WTC11 (cell line): ENCODE results near the gene EWSR1. TPM values are rescaled to one million over a fixed set of nuclear protein-coding genes. Genes with fewer than 3 reads are reported as not detected.

ENCODE experiments used
- ATAC-seq: fragments of 200-7000 bp; cut with Tn5 transposase; 2 replicates; pipeline ENCODE4 v1.10.0; 2021; ENCODE audit warnings: mild to moderate bottlenecking, moderate library complexity
- CTCF ChIA-PET: fragments of 300-600 bp; sonication (Branson Sonifier 250); formaldehyde crosslinking; loops from one replicate; lab custom pipeline; 2021; ENCODE audit warnings: antibody characterized with exemption; lab: Charles Lee
- POLR2A ChIA-PET: fragments of 350-600 bp; sonication (Branson Sonifier 250); formaldehyde crosslinking; loops from one replicate; lab custom pipeline; 2021; ENCODE audit warnings: antibody characterized with exemption; lab: Charles Lee
- DNase-seq: peaks from one replicate; pipeline ENCODE4 v3.0.0; 2021; ENCODE audit warnings: low spot score
- H3K27ac Mint-ChIP-seq: 2 replicates; pipeline ENCODE4 v1.8.0; 2021; ENCODE audit warnings: mixed read lengths
- H3K27me3 Mint-ChIP-seq: 2 replicates; pipeline ENCODE4 v1.8.0; 2021; ENCODE audit warnings: low read depth, mild to moderate bottlenecking, moderate library complexity, mixed read lengths
- H3K36me3 Mint-ChIP-seq: 2 replicates; pipeline ENCODE4 v1.8.0; 2021; ENCODE audit warnings: mixed read lengths
- H3K4me1 Mint-ChIP-seq: 2 replicates; pipeline ENCODE4 v1.8.0; 2022; ENCODE audit warnings: mixed read lengths
- H3K4me3 Mint-ChIP-seq: 2 replicates; pipeline ENCODE4 v1.8.0; 2021; ENCODE audit warnings: mild to moderate bottlenecking, moderate library complexity, mixed read lengths
- H3K9me3 Mint-ChIP-seq: 2 replicates; pipeline ENCODE4 v1.8.0; 2021; ENCODE audit warnings: mixed read lengths
- ATF1 ChIP-seq: sonication (generic); formaldehyde crosslinking; IDR thresholded peaks from 2 replicates; pipeline ENCODE4 v1.8.1; 2023; ENCODE audit warnings: mild to moderate bottlenecking, moderate library complexity, missing genetic modification reagents
- CBFB ChIP-seq: sonication (generic); formaldehyde crosslinking; IDR thresholded peaks from 2 replicates; pipeline ENCODE4 v1.8.1; 2022; ENCODE audit warnings: mild to moderate bottlenecking, low read depth, missing genetic modification reagents
- E2F1 ChIP-seq: sonication (generic); formaldehyde crosslinking; IDR thresholded peaks from 2 replicates; pipeline ENCODE4 v1.8.0; 2022; ENCODE audit warnings: mild to moderate bottlenecking, missing genetic modification reagents
- ETV6 ChIP-seq: sonication (generic); formaldehyde crosslinking; IDR thresholded peaks from 2 replicates; pipeline ENCODE4 v1.8.1; 2022; ENCODE audit warnings: mild to moderate bottlenecking, missing genetic modification reagents
- FOXP1 ChIP-seq: sonication (generic); formaldehyde crosslinking; IDR thresholded peaks from 2 replicates; pipeline ENCODE4 v1.8.0; 2022; ENCODE audit warnings: missing genetic modification reagents, mild to moderate bottlenecking, moderate library complexity, borderline replicate concordance
- GABPB1 ChIP-seq: sonication (generic); formaldehyde crosslinking; IDR thresholded peaks from 2 replicates; pipeline ENCODE4 v1.8.1; 2023; ENCODE audit warnings: mild to moderate bottlenecking, missing genetic modification reagents
- IRF1 ChIP-seq: sonication (generic); formaldehyde crosslinking; IDR thresholded peaks from 2 replicates; pipeline ENCODE4 v1.8.0; 2023; ENCODE audit warnings: missing genetic modification reagents
- IRF2 ChIP-seq: sonication (generic); formaldehyde crosslinking; IDR thresholded peaks from 2 replicates; pipeline ENCODE4 v1.8.0; 2022; ENCODE audit warnings: low read depth, missing genetic modification reagents, borderline replicate concordance
- JUN ChIP-seq: sonication (generic); formaldehyde crosslinking; IDR thresholded peaks from 2 replicates; pipeline ENCODE4 v1.8.0; 2023; ENCODE audit warnings: mild to moderate bottlenecking, missing genetic modification reagents
- MYBL2 ChIP-seq: sonication (generic); formaldehyde crosslinking; IDR thresholded peaks from 2 replicates; pipeline ENCODE4 v1.8.1; 2023; ENCODE audit warnings: mild to moderate bottlenecking, moderate library complexity, missing genetic modification reagents
- NR2C2 ChIP-seq: sonication (generic); formaldehyde crosslinking; IDR thresholded peaks from 2 replicates; pipeline ENCODE4 v1.8.0; 2022; ENCODE audit warnings: mild to moderate bottlenecking, missing genetic modification reagents
- RELA ChIP-seq: sonication (generic); formaldehyde crosslinking; IDR thresholded peaks from 2 replicates; pipeline ENCODE4 v1.8.1; 2022; ENCODE audit warnings: missing genetic modification reagents, mild to moderate bottlenecking, borderline replicate concordance
- SP1 ChIP-seq: sonication (generic); formaldehyde crosslinking; conservative IDR thresholded peaks from 2 replicates; pipeline ENCODE4 v1.8.1; 2022; ENCODE audit warnings: missing genetic modification reagents
- TEAD1 ChIP-seq: sonication (generic); formaldehyde crosslinking; IDR thresholded peaks from 2 replicates; pipeline ENCODE4 v1.8.0; 2022; ENCODE audit warnings: mild to moderate bottlenecking, missing genetic modification reagents
- TEAD4 ChIP-seq: sonication (generic); formaldehyde crosslinking; IDR thresholded peaks from 2 replicates; pipeline ENCODE4 v1.8.0; 2022; ENCODE audit warnings: mild to moderate bottlenecking, missing genetic modification reagents
- ZNF232 ChIP-seq: sonication (generic); formaldehyde crosslinking; IDR thresholded peaks from 2 replicates; pipeline ENCODE4 v1.8.0; 2022; ENCODE audit warnings: mild to moderate bottlenecking, missing genetic modification reagents
- ZNF396 ChIP-seq: fragments of 250-450 bp; sonication (Bioruptor Pico); IDR thresholded peaks from 2 replicates; pipeline ENCODE4 v1.8.0; 2021; ENCODE audit warnings: mild to moderate bottlenecking, moderate library complexity, borderline replicate concordance
- ZNF416 ChIP-seq: fragments of 250-450 bp; sonication (Bioruptor Pico); IDR thresholded peaks from 2 replicates; pipeline ENCODE4 v1.9.0; 2021; ENCODE audit warnings: mild to moderate bottlenecking, inconsistent platforms
- ZNF423 ChIP-seq: fragments of 250-450 bp; sonication (Bioruptor Pico); IDR thresholded peaks from 2 replicates; pipeline ENCODE4 v2.1.2; 2022; ENCODE audit warnings: mild to moderate bottlenecking, moderate library complexity
- ZNF532 ChIP-seq: fragments of 250-450 bp; sonication (Bioruptor Pico); IDR thresholded peaks from 2 replicates; pipeline ENCODE4 v1.9.0; 2021; ENCODE audit warnings: mild to moderate bottlenecking, borderline replicate concordance
- total RNA-seq: library from RNA; stranded (reverse); gene quantifications from 3 replicates; pipeline ENCODE4 v1.2.3, GENCODE V29; 2021
- TF ChIP-seq, protein P1 (sequence below): sonication (generic); formaldehyde crosslinking; IDR thresholded peaks from 2 replicates; pipeline ENCODE4 v1.8.0; 2022; ENCODE audit warnings: missing genetic modification reagents

The EWSR1 gene
- total RNA-seq, 1 experiment from 2014 or later, result 377 TPM

DNA sequence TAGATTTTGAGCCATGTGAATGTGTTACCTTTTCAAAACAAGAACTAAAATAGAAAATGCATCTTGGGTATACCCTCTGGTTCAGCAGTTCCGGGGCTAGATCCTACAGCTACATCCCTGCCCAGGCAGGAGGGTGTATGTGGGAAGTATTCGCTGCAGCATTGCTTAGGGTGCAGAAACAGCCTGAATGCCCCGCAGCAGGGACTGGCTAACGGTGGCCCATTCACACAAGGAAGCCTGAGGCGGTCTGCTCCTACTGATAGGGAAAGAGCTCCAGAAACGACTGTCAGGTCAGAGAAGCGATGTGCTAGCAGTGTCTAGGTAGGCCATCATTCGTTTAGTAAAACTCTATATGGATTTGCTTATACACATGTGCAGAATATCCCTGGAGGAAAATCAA is 57.3 kb downstream of the EWSR1 start (continued):
- TF ChIP-seq, protein P1, sequence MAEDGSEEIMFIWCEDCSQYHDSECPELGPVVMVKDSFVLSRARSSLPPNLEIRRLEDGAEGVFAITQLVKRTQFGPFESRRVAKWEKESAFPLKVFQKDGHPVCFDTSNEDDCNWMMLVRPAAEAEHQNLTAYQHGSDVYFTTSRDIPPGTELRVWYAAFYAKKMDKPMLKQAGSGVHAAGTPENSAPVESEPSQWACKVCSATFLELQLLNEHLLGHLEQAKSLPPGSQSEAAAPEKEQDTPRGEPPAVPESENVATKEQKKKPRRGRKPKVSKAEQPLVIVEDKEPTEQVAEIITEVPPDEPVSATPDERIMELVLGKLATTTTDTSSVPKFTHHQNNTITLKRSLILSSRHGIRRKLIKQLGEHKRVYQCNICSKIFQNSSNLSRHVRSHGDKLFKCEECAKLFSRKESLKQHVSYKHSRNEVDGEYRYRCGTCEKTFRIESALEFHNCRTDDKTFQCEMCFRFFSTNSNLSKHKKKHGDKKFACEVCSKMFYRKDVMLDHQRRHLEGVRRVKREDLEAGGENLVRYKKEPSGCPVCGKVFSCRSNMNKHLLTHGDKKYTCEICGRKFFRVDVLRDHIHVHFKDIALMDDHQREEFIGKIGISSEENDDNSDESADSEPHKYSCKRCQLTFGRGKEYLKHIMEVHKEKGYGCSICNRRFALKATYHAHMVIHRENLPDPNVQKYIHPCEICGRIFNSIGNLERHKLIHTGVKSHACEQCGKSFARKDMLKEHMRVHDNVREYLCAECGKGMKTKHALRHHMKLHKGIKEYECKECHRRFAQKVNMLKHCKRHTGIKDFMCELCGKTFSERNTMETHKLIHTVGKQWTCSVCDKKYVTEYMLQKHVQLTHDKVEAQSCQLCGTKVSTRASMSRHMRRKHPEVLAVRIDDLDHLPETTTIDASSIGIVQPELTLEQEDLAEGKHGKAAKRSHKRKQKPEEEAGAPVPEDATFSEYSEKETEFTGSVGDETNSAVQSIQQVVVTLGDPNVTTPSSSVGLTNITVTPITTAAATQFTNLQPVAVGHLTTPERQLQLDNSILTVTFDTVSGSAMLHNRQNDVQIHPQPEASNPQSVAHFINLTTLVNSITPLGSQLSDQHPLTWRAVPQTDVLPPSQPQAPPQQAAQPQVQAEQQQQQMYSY (CRISPR knock-in tag), result no peak
- TF ChIP-seq JUN (CRISPR knock-in tag) (no peak), ZNF532 (CRISPR knock-in tag) (no peak), TEAD1 (CRISPR knock-in tag) (no peak), TEAD4 (CRISPR knock-in tag) (no peak), IRF1 (no peak), E2F1 (CRISPR knock-in tag) (no peak), MYBL2 (CRISPR knock-in tag) (no peak), ETV6 (CRISPR knock-in tag) (no peak), ZNF416 (CRISPR knock-in tag) (no peak)

GRCh38 chr22:29325785-29326315 is 57.8 kb downstream of the EWSR1 start:
- CTCF ChIA-PET, result interaction anchor here (1.5 kb wide), 1 partner anchor 13 kb away, joined by 10 read pairs; no protein-coding TSS in a partner anchor
- Mint-ChIP-seq H3K27me3 (no peaks in the 10 kb centered on the region), H3K4me1 (no peaks in the 10 kb centered on the region), H3K9me3 (no peaks in the 10 kb centered on the region), H3K36me3 (peaks cover 3% of the 10 kb centered on the region; the same call in 1 of the 2 replicates), H3K27ac (no peak overlapping the region), H3K4me3 (no peak overlapping the region)
- DNase-seq (no peak), ATAC-seq (no peak; the same call in 1 of the 2 replicates)
- POLR2A ChIA-PET, result no interaction called here
- TF ChIP-seq ZNF232 (CRISPR knock-in tag), result no peak
- no peak for TF ChIP-seq MYBL2 (CRISPR knock-in tag)
- TF ChIP-seq GABPB1 (CRISPR knock-in tag), result no peak
- TF ChIP-seq SP1, result no peak
- TF ChIP-seq NR2C2 (CRISPR knock-in tag), result no peak
- no peak for TF ChIP-seq E2F1 (CRISPR knock-in tag)
- no peak for TF ChIP-seq ATF1
- no peak for TF ChIP-seq RELA (CRISPR knock-in tag)
- TF ChIP-seq IRF2 (CRISPR knock-in tag), result no peak
- TF ChIP-seq FOXP1 (CRISPR knock-in tag), result no peak
- no peak for TF ChIP-seq CBFB (CRISPR knock-in tag)
- TF ChIP-seq ZNF396 (CRISPR knock-in tag), result no peak
- no peak for TF ChIP-seq ZNF423 (CRISPR knock-in tag)
